Endometrial microvascular endothelial cells (primary cell): Measurements from ENCODE around the gene KDM8. TPM values are rescaled to one million over a fixed set of nuclear protein-coding genes. Genes with fewer than 3 reads are reported as not detected.

ENCODE experiments used
- in situ Hi-C: cut with HindIII; loops from 2 replicates; pipeline ENCODE4 v1.10.0; 2017; ENCODE audit warnings: low sequenced_read_pairs, low pct_unique_long_range_greater_than_20kb; ENCODE audit errors: inconsistent ontology term
- total RNA-seq: library from RNA; depleted of rRNA; stranded (reverse); fragments of >200 nt; gene quantifications from one replicate; pipeline ENCODE4 v1.2.3, GENCODE V29; 2015; ENCODE audit errors: inconsistent ontology term

KDM8 gene
- total RNA-seq, 1 donor from 2014 or later = 3.3 TPM

DNA sequence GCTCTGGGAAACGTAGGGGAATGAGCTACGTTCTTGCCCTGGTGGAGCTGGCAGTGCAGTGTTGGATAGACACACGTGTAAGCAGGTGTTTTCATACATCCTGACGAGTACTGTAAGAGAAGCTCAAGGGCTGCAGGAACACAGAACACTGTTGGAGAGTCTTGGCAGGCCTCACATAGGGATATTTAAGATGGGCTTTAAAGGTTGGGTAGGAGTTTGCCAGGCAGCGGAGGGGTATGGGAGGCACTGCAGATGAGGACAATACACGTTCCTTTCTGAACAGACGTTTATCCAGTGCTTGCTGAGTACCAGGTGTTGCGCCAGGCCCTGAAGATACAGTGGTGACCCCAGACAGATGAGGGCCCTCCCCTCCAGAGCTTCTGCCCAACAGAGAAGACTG lies 6.3 kb downstream of the KDM8 start:
- in situ Hi-C loops = no loop called here

DNA sequence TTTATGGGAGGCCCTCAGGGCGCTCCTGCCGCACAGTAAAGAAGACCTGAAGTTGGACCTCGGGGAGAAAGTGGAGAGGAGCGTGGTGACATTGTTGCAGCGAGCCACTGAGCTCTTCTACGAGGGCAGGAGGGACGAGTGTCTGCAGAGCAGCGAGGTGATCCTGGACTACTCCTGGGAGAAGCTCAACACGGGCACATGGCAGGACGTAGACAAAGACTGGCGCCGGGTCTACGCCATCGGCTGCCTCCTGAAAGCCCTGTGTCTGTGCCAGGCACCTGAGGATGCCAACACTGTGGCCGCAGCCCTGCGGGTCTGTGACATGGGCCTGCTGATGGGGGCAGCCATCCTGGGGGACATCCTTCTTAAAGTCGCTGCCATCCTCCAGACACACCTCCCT lies 6.8 kb downstream of the KDM8 start:
- in situ Hi-C loops = no loop called here

DNA sequence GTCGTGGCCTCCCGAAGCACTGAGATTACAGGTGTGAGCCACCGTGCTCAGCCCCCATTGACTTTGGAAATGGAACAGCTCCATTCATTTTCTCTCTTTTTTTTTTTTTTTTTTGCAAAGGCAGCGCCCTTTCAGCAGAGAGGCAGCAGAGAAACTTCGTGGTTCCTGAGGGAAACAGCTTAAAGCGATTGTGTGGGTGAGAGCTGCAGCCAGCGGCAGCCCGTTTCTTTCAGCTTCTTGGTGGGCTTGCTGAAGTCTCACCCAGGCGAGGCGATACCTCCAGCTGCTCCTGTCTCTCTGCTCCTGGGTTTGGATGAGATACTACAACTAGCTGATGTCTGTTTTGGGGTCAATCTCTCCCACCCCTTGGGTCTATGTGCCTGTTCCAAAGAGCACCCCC lies 7.7 kb downstream of the KDM8 start:
- in situ Hi-C loops = no loop called here

GRCh38 chr16:27214084-27214961 lies 11.0 kb downstream of the KDM8 start:
- in situ Hi-C loops = no loop called here

- in situ Hi-C loops = no loop called here
These were observed 12.3 kb downstream of the KDM8 start for GRCh38 chr16:27215660-27216059.

GRCh38 chr16:27216297-27216885 lies 13.1 kb downstream of the KDM8 start:
- in situ Hi-C loops = no loop called here

DNA sequence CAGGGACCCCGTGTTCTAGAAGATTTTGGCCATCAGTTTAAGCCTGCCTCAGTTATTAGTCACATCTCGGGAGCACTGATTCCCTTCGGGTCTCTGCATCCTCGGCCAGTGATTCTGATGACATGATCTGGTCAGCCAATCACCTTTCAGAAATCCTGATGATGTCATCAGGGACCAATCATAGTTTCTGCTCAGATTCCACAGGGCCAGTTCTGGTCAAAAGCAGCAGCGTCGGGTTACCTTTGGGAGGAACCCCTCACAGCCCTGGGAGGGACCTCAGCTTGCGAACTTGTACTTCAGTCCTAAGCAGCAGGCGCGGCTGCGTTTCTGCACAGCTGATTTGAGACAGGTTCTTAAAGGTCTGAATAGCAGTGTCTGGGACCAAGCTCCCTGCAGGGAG lies 13.9 kb downstream of the KDM8 start:
- in situ Hi-C loops = no loop called here

GRCh38 chr16:27218756-27219155 lies 15.4 kb downstream of the KDM8 start:
- in situ Hi-C loops = no loop called here

DNA sequence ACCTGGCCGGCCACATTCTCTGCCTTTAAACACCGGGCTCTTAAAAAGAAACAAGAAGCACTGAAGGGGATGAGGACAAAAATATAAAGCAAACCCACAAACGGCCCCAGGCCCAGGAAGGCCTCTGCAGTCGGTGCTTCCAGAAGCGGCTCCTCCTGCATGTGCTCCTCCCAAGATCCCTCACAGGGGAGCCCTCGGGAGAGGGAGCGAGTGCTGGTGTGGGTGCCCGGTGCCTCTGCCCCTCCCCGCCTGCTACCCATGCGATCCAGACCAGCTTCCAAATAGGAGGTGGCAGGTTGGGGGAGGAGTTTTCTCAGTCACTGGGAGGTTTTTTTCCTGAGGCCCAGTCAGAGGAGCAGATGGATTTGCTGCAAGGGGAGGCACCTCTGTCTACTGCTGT lies 15.8 kb downstream of the KDM8 start:
- in situ Hi-C loops = no loop called here

- in situ Hi-C loops = no loop called here
These were observed 16.8 kb downstream of the KDM8 start for GRCh38 chr16:27220120-27220519.

- in situ Hi-C loops = no loop called here
These were observed 17.2 kb downstream of the KDM8 start for GRCh38 chr16:27220527-27220926.

- in situ Hi-C loops = no loop called here
These were observed 17.7 kb downstream of the KDM8 start for GRCh38 chr16:27220991-27221390.

DNA sequence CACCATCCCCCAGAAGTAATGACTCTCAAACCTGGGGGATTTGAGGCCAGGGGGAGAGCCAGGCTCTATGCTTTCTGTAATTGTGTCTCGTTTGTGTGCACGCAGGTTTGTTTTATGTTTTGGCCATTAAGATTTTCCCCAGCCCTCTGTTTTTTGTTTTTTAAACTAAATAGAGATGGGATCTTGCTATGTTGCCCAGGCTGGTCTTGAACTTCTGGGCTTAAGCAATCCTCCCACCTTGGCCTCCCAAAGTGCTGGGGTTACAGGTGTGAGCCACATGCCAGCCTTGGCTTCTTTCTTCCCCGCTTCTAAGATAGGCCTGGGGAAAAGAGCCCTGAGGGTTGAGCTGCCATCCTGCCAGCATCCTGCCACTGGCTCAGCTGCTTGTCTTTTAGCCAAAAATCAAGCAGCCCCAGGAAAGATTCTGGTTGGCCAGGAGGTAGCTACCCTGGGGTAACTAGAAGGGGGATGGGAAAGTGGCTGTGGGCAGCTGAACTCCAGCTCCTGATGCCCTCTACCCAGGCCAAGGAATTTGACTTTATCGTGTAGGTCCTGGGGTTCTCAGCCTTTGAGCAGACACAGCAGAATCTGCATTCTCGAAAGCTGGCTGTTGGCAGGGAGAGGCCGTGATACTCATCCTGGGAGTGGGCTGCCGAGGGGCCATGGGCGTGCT lies 18.4 kb downstream of the KDM8 start:
- in situ Hi-C loops = no loop called here

DNA sequence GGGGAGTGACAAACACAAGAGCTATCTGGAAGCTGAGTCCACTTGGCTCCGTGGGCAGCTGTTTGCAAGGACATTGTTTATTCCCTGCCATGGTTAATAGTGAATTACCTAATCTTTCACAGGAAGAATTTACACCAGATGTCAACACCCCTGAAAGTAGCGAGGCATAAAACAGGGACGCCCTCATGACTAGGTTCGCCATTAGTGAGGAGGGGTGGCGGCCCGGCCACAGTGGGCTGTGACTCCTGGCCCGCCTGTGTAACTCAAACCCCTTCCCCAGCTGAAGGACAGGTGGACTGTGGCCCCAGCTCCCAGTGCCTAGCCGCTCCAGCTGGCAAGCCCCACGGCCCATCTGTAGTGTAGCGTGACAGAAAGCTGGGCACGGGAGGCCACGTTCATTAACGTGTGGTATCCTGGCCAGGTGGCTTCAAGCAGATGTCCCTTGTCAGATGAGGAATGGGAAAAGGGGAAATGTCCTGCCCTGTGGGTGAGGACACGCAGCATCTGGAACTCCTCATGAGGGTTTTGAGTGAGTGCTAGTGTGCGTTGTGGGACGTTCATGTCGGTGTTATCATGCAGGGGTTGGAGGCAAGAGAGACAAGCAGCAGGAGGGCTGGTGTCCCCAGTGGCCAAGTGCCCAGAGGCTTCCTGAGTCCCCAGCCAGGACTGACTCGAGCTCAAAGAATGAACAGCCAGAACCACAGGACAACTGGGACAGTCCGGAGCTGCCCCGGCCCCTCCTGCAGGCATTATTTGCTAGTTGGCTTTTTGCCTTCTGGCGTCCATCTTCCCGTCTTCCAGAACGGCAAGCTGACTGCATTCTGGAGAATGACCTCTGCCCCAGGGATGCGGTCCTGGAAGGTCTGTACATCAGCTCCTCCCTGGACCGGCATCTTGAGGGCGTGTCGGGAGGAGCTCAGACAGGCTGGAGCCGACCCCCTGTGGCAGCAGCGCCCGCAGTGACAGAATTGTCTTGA lies 19.2 kb downstream of the KDM8 start:
- in situ Hi-C loops = no loop called here

GRCh38 chr16:27223226-27223610 lies 19.9 kb downstream of the KDM8 start:
- in situ Hi-C loops = no loop called here

- in situ Hi-C loops = no loop called here
These were observed 20.4 kb downstream of the KDM8 start for GRCh38 chr16:27223701-27224100.

GRCh38 chr16:27224271-27224737 lies 21.0 kb downstream of the KDM8 start:
- in situ Hi-C loops = no loop called here

DNA sequence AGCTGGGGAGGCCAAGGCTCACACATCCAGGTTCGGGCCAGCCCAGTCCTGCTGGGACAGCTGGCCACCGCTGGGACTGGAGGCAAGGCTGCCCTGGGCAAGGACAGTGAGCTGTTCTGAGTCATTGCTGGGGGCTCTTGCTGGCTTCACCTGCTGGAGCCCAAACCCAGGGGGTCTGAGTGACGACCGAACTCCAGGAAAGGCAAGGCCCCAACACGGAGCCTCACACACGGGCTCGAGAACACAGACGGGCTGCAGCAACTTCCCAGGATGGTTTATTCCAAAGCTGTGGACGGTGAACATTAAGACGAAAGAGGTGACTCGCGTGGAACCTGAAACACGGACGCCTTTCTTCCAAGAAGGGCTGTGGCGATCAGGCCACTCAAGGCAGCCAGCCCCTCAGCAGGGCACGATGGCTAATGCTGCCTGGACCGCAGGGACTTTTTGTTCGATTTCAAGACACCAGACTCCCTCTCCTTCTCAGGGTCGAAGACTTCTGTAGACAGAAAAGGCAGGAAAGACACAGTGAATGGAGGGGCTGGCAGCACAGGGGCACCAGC lies 21.5 kb downstream of the KDM8 start:
- in situ Hi-C loops = no loop called here
